Measurements from ENCODE around the gene SORCS2. TPM values are rescaled to one million over a fixed set of nuclear protein-coding genes. Genes with fewer than 3 reads are reported as not detected.

Gene SORCS2
- total RNA-seq, 1 experiment from 2014 or later: not detected

DNA sequence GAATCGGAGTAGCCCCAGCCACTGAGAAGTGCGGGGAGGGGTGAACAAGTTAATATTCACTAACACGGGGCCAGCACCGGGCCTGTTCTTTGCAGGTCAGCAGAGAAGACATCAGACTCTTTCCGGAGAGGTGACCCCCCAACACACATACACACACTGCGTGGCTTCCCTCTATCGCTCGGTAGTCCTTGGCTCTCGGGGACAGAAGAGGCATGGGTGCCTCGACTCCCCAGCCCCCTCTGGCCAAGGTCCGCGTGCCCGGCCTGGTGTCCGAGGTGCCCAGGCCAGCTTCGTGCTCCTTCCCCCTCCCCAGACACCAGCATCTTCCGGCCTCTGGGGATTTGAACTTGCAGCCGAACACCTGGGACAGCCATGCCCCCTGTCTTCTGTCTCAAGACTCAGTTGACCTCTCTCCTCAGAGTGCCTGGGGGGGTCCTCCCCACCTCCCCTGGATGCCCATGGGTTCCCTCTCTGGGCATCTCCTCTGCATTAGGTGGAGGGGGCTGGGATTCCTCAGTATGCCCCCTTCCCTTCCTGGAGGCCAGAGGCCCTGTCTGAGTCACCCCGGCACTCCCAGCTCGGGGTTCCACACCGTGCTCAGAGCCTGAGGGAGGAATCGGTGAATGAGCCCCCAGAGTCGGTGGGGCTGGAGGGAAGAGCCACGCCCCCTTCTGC is 104.5 kb downstream of the SORCS2 start:
- Mint-ChIP-seq H3K4me3 (ENCODE audit: unreplicated experiment) (no peak overlapping the region), H3K27ac (ENCODE audit: low read depth, unreplicated experiment) (no peak overlapping the region), H3K9me3 (ENCODE audit: unreplicated experiment) (no peaks in the 10 kb centered on the region), H3K4me1 (ENCODE audit: insufficient read depth, unreplicated experiment) (no peaks in the 10 kb centered on the region), H3K36me3 (ENCODE audit: insufficient read depth, unreplicated experiment) (no peaks in the 10 kb centered on the region), H3K27me3 (ENCODE audit: insufficient read depth, unreplicated experiment) (peaks cover 16% of the 10 kb centered on the region)
- DNase-seq (ENCODE audit: unreplicated experiment): no peak
- ChIA-PET CTCF (interaction anchor here (0.5 to 3.8 kb wide), 34 partner anchors 8 to 504 kb away, joined by 3 to 49 read pairs (median 4); partner anchors contain the start of gene SORCS2), POLR2A (interaction anchor here (0.8 kb wide), 1 partner anchor 100 kb away, joined by 4 read pairs; no protein-coding TSS in a partner anchor)
- intact Hi-C loops (cut with micrococcal nuclease): loop anchor here (1.0 kb wide), 1 partner anchor 104 kb away; the partner anchor contains the start of gene SORCS2
- TF ChIP-seq, protein P1, sequence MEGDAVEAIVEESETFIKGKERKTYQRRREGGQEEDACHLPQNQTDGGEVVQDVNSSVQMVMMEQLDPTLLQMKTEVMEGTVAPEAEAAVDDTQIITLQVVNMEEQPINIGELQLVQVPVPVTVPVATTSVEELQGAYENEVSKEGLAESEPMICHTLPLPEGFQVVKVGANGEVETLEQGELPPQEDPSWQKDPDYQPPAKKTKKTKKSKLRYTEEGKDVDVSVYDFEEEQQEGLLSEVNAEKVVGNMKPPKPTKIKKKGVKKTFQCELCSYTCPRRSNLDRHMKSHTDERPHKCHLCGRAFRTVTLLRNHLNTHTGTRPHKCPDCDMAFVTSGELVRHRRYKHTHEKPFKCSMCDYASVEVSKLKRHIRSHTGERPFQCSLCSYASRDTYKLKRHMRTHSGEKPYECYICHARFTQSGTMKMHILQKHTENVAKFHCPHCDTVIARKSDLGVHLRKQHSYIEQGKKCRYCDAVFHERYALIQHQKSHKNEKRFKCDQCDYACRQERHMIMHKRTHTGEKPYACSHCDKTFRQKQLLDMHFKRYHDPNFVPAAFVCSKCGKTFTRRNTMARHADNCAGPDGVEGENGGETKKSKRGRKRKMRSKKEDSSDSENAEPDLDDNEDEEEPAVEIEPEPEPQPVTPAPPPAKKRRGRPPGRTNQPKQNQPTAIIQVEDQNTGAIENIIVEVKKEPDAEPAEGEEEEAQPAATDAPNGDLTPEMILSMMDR (IDR thresholded peaks at IDR 0.05; ENCODE audit: unreplicated experiment): no peak
- no TSS peak for BruUV-seq (replicated peaks)

DNA sequence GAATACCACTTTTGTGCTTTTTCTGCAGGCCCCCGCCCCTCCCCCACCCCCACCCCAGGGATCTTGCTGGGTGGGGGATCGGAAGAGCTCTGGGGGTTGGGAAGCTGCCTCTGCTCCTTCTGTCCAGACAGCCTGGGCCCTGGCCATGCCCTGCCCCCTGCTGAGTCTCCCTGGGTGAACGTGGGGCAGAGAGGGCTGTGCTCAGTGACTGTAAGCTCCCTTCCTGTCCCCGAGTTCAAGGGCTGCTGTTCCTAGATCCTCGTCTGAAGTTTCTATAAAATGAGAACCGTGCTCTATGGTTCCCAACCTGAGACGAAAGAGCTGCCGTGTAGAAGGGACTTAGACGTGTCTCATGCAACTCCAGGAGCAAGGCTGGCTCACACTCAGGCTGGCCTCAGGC is 105.0 kb downstream of the SORCS2 start:
- intact Hi-C loops (cut with micrococcal nuclease): no loop called here
- TF ChIP-seq, protein P1 (IDR thresholded peaks at IDR 0.05; ENCODE audit: unreplicated experiment): no peak
- no peak overlapping the region for H3K4me3 Mint-ChIP-seq (ENCODE audit: unreplicated experiment)
- H3K9me3 Mint-ChIP-seq (ENCODE audit: unreplicated experiment): no peaks in the 10 kb centered on the region
- H3K27ac Mint-ChIP-seq (ENCODE audit: low read depth, unreplicated experiment): no peak overlapping the region
- DNase-seq (ENCODE audit: unreplicated experiment): no peak
- no peaks in the 10 kb centered on the region for H3K36me3 Mint-ChIP-seq (ENCODE audit: insufficient read depth, unreplicated experiment)
- no peaks in the 10 kb centered on the region for H3K4me1 Mint-ChIP-seq (ENCODE audit: insufficient read depth, unreplicated experiment)
- BruUV-seq (replicated peaks): no TSS peak
- POLR2A ChIA-PET: no interaction called here
- CTCF ChIA-PET: interaction anchor here (0.6 to 3.8 kb wide), 5 partner anchors 39 to 181 kb away, joined by 3 to 49 read pairs (median 3); partner anchors contain the start of gene SORCS2
- peaks cover 22% of the 10 kb centered on the region for H3K27me3 Mint-ChIP-seq (ENCODE audit: insufficient read depth, unreplicated experiment)

DNA sequence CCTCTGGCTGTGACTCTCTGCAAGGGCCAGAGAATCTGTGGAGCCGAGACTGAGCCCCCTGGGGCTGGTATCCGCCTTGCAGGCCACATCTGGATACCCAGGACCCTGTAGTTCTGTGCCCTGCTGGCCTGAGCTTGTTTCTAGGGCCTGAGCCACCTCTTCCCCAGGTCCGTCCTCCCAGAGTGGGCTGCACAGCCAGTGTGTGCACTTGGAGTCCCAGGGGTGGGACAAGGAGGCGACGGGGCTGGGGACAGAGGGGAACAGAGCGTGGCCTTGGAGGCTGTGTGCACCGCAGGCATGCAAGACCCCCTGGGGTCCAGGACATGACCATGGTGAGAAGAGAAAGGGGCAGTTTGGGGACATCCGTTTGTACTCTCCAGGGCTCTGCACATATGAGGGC is 105.5 kb downstream of the SORCS2 start:
- CTCF ChIA-PET: interaction anchor here (0.6 to 2.0 kb wide), 5 partner anchors 29 to 160 kb away, joined by 3 to 6 read pairs (median 3); partner anchors contain the start of gene SORCS2
- no TSS peak for BruUV-seq (replicated peaks)

DNA sequence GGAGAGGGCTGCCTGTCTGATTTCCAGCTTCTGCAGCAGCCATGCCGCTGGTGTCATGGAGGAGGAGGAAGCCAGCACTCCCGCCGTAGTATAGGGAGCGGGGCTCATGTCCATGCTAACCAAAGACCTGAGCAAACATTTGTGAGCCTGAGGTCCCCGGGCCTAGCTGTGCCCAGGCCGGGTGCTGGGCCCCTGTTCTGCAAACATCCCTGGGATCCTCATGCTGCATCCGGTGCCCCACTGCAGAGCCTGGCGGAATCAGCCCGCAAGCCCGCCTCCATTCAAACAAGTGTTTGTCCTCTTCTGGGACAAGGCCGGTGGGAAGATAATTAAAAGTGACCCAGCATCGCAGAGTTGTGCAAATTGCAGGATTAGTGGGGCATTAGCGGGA is 106.3 kb downstream of the SORCS2 start:
- H3K27me3 Mint-ChIP-seq (ENCODE audit: insufficient read depth, unreplicated experiment): peaks cover 34% of the 10 kb centered on the region
- H3K9me3 Mint-ChIP-seq (ENCODE audit: unreplicated experiment): no peaks in the 10 kb centered on the region
- no peak for DNase-seq (ENCODE audit: unreplicated experiment)
- CTCF ChIA-PET: interaction anchor here (0.7 to 2.0 kb wide), 4 partner anchors 30 to 107 kb away, joined by 3 to 6 read pairs (median 4); partner anchors contain the start of gene SORCS2
- intact Hi-C loops (cut with micrococcal nuclease): no loop called here
- no peak overlapping the region for H3K27ac Mint-ChIP-seq (ENCODE audit: low read depth, unreplicated experiment)
- no peaks in the 10 kb centered on the region for H3K36me3 Mint-ChIP-seq (ENCODE audit: insufficient read depth, unreplicated experiment)
- H3K4me3 Mint-ChIP-seq (ENCODE audit: unreplicated experiment): no peak overlapping the region
- BruUV-seq (replicated peaks): no TSS peak
- no peaks in the 10 kb centered on the region for H3K4me1 Mint-ChIP-seq (ENCODE audit: insufficient read depth, unreplicated experiment)
- TF ChIP-seq, protein P1 (IDR thresholded peaks at IDR 0.05; ENCODE audit: unreplicated experiment): no peak
- POLR2A ChIA-PET: no interaction called here

More for the DNA sequence above, 105.5 kb downstream of the SORCS2 start:
- H3K4me3 Mint-ChIP-seq (ENCODE audit: unreplicated experiment): no peak overlapping the region
- DNase-seq (ENCODE audit: unreplicated experiment): no peak
- no peak overlapping the region for H3K27ac Mint-ChIP-seq (ENCODE audit: low read depth, unreplicated experiment)
- H3K36me3 Mint-ChIP-seq (ENCODE audit: insufficient read depth, unreplicated experiment): no peaks in the 10 kb centered on the region
- TF ChIP-seq, protein P1 (IDR thresholded peaks at IDR 0.05; ENCODE audit: unreplicated experiment): no peak
- intact Hi-C loops (cut with micrococcal nuclease): no loop called here
- H3K27me3 Mint-ChIP-seq (ENCODE audit: insufficient read depth, unreplicated experiment): peaks cover 27% of the 10 kb centered on the region
- no peaks in the 10 kb centered on the region for H3K4me1 Mint-ChIP-seq (ENCODE audit: insufficient read depth, unreplicated experiment)
- POLR2A ChIA-PET: no interaction called here
- H3K9me3 Mint-ChIP-seq (ENCODE audit: unreplicated experiment): no peaks in the 10 kb centered on the region

Measured in MCF 10A (cell line).